Germinal center (tissue), 1 donor: ENCODE measurements around the gene ZNF442.
"Not testable (repeated sequence)": the region's sequence is repeated elsewhere in the genome, so short reads cannot be mapped to it uniquely, and the experiment has no call there.

Source experiments
- DNase-seq: peaks from one replicate; pipeline ENCODE4 v3.0.0; 2012; ENCODE audit warnings: mixed read lengths, low spot score

The ZNF442 gene

DNA sequence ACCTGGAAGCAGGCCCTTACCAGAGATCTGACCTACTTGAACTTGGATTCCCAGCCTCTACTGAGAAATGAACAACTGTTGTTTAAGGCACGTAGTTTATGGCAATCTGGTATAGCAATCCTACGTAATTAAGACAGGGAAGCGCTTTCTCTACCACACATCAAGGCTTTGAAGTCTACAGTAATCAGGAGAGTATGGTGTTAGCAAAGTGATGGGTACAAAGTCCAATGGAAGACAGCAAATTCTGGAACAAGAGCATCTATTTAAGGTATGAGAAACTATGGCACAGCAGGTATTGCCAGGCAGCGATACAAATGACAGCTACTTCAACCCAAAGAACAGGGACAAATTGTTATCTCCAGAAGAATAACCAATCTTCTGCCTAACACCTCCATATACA, 35.1 kb downstream of the ZNF442 start:
- DNase-seq = no peak

DNA sequence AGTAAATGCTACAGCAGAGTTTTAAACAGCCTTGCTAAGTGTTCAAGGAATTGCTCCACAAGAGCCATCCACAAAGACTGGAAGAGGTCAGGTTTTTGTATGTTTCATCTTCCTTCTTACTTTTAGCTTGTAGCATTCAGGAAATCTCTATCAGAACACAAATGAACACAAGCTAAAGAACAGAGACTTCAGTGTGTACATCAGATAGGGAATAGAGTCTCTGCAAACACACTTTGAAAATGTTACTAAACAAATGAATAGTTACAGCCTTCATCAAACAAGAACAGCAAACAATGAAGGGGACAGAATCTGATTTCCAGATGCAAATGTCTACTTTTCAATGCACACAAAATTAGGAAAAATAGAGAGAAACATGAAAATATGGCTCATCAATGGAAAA, 39.8 kb downstream of the ZNF442 start:
- no peak for DNase-seq

DNA sequence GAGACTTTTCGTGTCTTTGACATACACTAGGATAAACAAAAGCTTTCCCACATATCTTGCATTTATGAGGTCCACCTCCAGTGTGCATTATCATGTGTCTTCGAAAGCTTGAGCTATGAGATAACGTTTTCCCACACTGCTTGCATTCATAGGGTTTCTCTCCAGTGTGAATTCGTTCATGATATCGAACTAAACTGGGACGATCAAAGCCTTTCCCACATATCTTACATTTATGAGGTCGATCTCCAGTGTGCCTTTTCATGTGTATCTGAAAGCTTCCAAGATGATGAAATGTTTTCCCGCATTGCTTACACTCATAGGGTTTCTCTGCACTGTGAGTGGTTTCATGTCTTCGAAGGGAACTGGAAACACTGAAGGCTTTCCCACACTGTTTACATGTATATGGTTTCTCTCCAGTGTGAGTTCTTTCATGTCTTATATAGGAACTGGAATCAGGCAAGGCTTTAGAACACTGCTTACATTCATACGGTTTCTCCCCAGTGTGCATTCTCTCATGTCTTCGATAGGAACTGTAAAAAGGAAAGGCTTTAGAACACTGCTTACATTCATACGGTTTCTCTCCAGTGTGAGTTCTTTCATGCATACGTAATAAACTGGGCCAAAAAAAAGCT, 46.6 kb downstream of the ZNF442 start:
- DNase-seq = no peak

GRCh38 chr19:12314553-12314952, 50.9 kb downstream of the ZNF442 start:
- no peak for DNase-seq

DNA sequence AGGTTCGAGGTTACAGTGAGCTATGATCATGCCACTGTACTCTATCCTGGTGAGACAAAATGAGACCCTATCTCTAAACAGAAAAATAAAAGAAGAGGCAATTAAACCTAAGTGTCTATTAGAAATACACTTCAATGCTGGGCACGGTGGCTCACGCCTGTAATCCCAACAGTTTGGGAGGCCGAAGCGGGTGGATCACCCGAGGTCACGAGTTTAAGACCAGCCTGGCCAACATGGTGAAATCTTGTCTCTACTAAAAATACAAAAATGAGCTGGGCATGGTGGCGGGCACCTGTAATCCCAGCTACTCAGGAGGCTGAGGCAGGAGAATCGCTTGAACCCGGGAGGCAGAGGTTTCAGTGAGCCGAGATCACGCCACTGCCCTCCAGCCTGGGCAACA, 56.6 kb downstream of the ZNF442 start:
- DNase-seq = not testable (repeated sequence)
